GM23248 (cell line): Measurements from ENCODE around the gene EGFL7. TPM values are rescaled to one million over a fixed set of nuclear protein-coding genes. Genes with fewer than 3 reads are reported as not detected.

Experiments used
- DNase-seq: peaks from one replicate; pipeline ENCODE4 v3.0.0-alpha.2; 2015
- H2AFZ ChIP-seq: fragments of 200-600 bp; sonication (generic); 2 replicates; pipeline ENCODE4 v1.6.1; 2016; ENCODE audit warnings: antibody characterized with exemption
- H3F3A ChIP-seq: fragments of 200-600 bp; sonication (generic); 2 replicates; pipeline ENCODE4 v1.6.1; 2016; ENCODE audit warnings: mild to moderate bottlenecking, antibody characterized with exemption, mixed run types; ENCODE audit not compliant: insufficient read depth
- H3K27ac ChIP-seq: fragments of 200-600 bp; sonication (generic); 2 replicates; pipeline ENCODE4 v1.5.1; 2016; ENCODE audit warnings: mild to moderate bottlenecking
- H3K27me3 ChIP-seq: fragments of 200-600 bp; sonication (generic); replicated peaks from 2 replicates; pipeline ENCODE4 v1.6.1; 2016; ENCODE audit warnings: mild to moderate bottlenecking; ENCODE audit not compliant: insufficient read depth
- H3K36me3 ChIP-seq: fragments of 200-600 bp; sonication (generic); 2 replicates; pipeline ENCODE4 v1.6.1; 2016; ENCODE audit warnings: low read depth, mild to moderate bottlenecking
- H3K4me1 ChIP-seq: fragments of 200-600 bp; sonication (generic); 2 replicates; pipeline ENCODE4 v1.6.1; 2016; ENCODE audit warnings: mild to moderate bottlenecking; ENCODE audit not compliant: insufficient read depth
- H3K4me2 ChIP-seq: fragments of 200-600 bp; sonication (generic); one replicate; pipeline ENCODE4 v1.6.1; 2016; ENCODE audit warnings: mild to moderate bottlenecking; ENCODE audit not compliant: unreplicated experiment
- H3K4me3 ChIP-seq: fragments of 200-600 bp; sonication (generic); 2 replicates; pipeline ENCODE4 v1.5.1; 2016; ENCODE audit warnings: mild to moderate bottlenecking
- H3K79me2 ChIP-seq: fragments of 200-600 bp; sonication (generic); 2 replicates; pipeline ENCODE4 v1.6.1; 2016; ENCODE audit warnings: mild to moderate bottlenecking; ENCODE audit not compliant: insufficient read depth
- H3K9ac ChIP-seq: fragments of 200-600 bp; sonication (generic); 2 replicates; pipeline ENCODE4 v1.6.1; 2016; ENCODE audit warnings: mild to moderate bottlenecking
- H3K9me2 ChIP-seq: fragments of 200-600 bp; sonication (generic); 2 replicates; pipeline ENCODE4 v1.6.1; 2016; ENCODE audit warnings: mixed run types, mild to moderate bottlenecking, moderate library complexity; ENCODE audit not compliant: insufficient read depth
- H3K9me3 ChIP-seq: fragments of 200-600 bp; sonication (generic); one replicate; pipeline ENCODE4 v1.6.1; 2017; ENCODE audit warnings: low read depth
- H4K20me1 ChIP-seq: fragments of 200-600 bp; sonication (generic); 2 replicates; pipeline ENCODE4 v1.6.0; 2016; ENCODE audit not compliant: insufficient read depth
- EZH2 ChIP-seq: fragments of 200-600 bp; sonication (generic); IDR thresholded peaks from 2 replicates; pipeline ENCODE4 v1.6.1; 2018; ENCODE audit warnings: antibody characterized with exemption, mild to moderate bottlenecking; ENCODE audit not compliant: insufficient read depth, poor library complexity, severe bottlenecking
- EZH2phosphoT487 ChIP-seq: fragments of 200-600 bp; sonication (generic); IDR thresholded peaks from 2 replicates; pipeline ENCODE4 v1.6.1; 2018; ENCODE audit warnings: antibody characterized with exemption, moderate library complexity, mild to moderate bottlenecking, low read depth; ENCODE audit not compliant: insufficient read depth
- WGBS, 2 experiments: methylation state at CpG; one replicate each; pipeline ENCODE4 v1.1.6; 2015 to 2017; ENCODE audit warnings: low lambda C conversion rate in 2 of 2, low coverage in 1 of 2; ENCODE audit errors: missing lambda C conversion rate in 2 of 2; 5-methylcytosine and 5-hydroxymethylcytosine counted together
- in situ Hi-C: fragments of 300-500 bp; cut with MboI; formaldehyde crosslinking; loops from 2 replicates; pipeline ENCODE4 v1.15.0; 2020
- polyA plus RNA-seq: library from polyadenylated mRNA; unstranded; fragments of >200 nt; fragmentation: Nextera tagmentation; extraction: Ambion mirVana; gene quantifications from 2 replicates; pipeline ENCODE4 v1.2.1, GENCODE V29; 2016
- total RNA-seq: library from RNA; depleted of rRNA; stranded (reverse); fragments of >200 nt; shearing (Covaris generic); gene quantifications from 2 replicates; pipeline ENCODE4 v1.2.3, GENCODE V29; 2014

The EGFL7 gene
- total and polyA plus RNA-seq, 2 experiments from 2014 or later, result 13.7 to 15.3 TPM

- WGBS, 2 experiments, result 56 to 60% methylated on average over 27 of the region's 27 CpGs
- no peaks in the 10 kb centered on the region for H3K27me3 ChIP-seq
- in situ Hi-C loops, result no loop called here
- no peak overlapping the region for H3K27ac ChIP-seq
- H3K4me1 ChIP-seq, result no peaks in the 10 kb centered on the region
- H3K4me2 ChIP-seq, result no peak overlapping the region
- H3F3A ChIP-seq, result no peaks in the 10 kb centered on the region
- H3K4me3 ChIP-seq, result no peak overlapping the region
- H3K79me2 ChIP-seq, result no peaks in the 10 kb centered on the region
- no peak for TF ChIP-seq EZH2
- TF ChIP-seq EZH2phosphoT487, result no peak
- no peaks in the 10 kb centered on the region for H3K9me2 ChIP-seq
- H2AFZ ChIP-seq, result no peak overlapping the region
- H3K36me3 ChIP-seq, result no peaks in the 10 kb centered on the region
- no peak overlapping the region for H3K9ac ChIP-seq
- no peak for DNase-seq
- H4K20me1 ChIP-seq, result no peaks in the 10 kb centered on the region
- no peaks in the 10 kb centered on the region for H3K9me3 ChIP-seq
Measured at GRCh38 chr9:136618580-136619547, 43.9 kb upstream of the EGFL7 start.

GRCh38 chr9:136619742-136620440 lies 42.8 kb upstream of the EGFL7 start:
- Histone ChIP-seq H3K27ac (no peak overlapping the region), H3K9me2 (no peaks in the 10 kb centered on the region), H3K9me3 (no peaks in the 10 kb centered on the region), H3K4me2 (no peak overlapping the region), H4K20me1 (no peaks in the 10 kb centered on the region), H3F3A (no peaks in the 10 kb centered on the region), H3K4me3 (no peak overlapping the region), H3K36me3 (no peaks in the 10 kb centered on the region), H3K79me2 (no peaks in the 10 kb centered on the region), H3K27me3 (no peaks in the 10 kb centered on the region), H2AFZ (no peak overlapping the region), H3K9ac (no peak overlapping the region), H3K4me1 (no peaks in the 10 kb centered on the region)
- DNase-seq, result no peak
- WGBS, 2 experiments, result 74 to 79% methylated on average over 26 of the region's 26 CpGs
- in situ Hi-C loops, result loop anchor here (5.0 kb wide), 1 partner anchor 128 kb away; no protein-coding TSS in a partner anchor
- TF ChIP-seq EZH2, result no peak

GRCh38 chr9:136620441-136621018 lies 42.2 kb upstream of the EGFL7 start:
- WGBS, 2 experiments, result 82 to 86% methylated on average over 16 to 26 of the region's 29 CpGs
- no peaks in the 10 kb centered on the region for H3K27me3 ChIP-seq
- in situ Hi-C loops, result loop anchor here (5.0 kb wide), 1 partner anchor 128 kb away; no protein-coding TSS in a partner anchor
- no peak overlapping the region for H3K4me3 ChIP-seq
- H2AFZ ChIP-seq, result no peak overlapping the region
- no peaks in the 10 kb centered on the region for H3K36me3 ChIP-seq
- H3K79me2 ChIP-seq, result no peaks in the 10 kb centered on the region
- no peak overlapping the region for H3K4me2 ChIP-seq
- no peak overlapping the region for H3K27ac ChIP-seq
- no peaks in the 10 kb centered on the region for H3K9me3 ChIP-seq
- no peaks in the 10 kb centered on the region for H3K9me2 ChIP-seq
- no peak overlapping the region for H3K9ac ChIP-seq
- DNase-seq, result no peak
- no peaks in the 10 kb centered on the region for H3K4me1 ChIP-seq
- TF ChIP-seq EZH2 (no peak), EZH2phosphoT487 (no peak)
- H4K20me1 ChIP-seq, result no peaks in the 10 kb centered on the region
- no peaks in the 10 kb centered on the region for H3F3A ChIP-seq

- Histone ChIP-seq H3K27me3 (no peaks in the 10 kb centered on the region), H3K9me2 (no peaks in the 10 kb centered on the region), H3K4me3 (no peak overlapping the region), H3K79me2 (no peaks in the 10 kb centered on the region), H3K4me1 (no peaks in the 10 kb centered on the region), H3K9ac (no peak overlapping the region), H3K36me3 (no peaks in the 10 kb centered on the region), H3K27ac (no peak overlapping the region), H2AFZ (no peak overlapping the region), H4K20me1 (no peaks in the 10 kb centered on the region), H3F3A (no peaks in the 10 kb centered on the region), H3K9me3 (no peaks in the 10 kb centered on the region), H3K4me2 (no peak overlapping the region)
- TF ChIP-seq EZH2 (no peak), EZH2phosphoT487 (no peak)
- no peak for DNase-seq
- in situ Hi-C loops, result loop anchor here (5.0 kb wide), 1 partner anchor 129 kb away; no protein-coding TSS in a partner anchor
- 64 to 78% methylated on average over 25 to 33 of the region's 34 CpGs for WGBS, 2 experiments
Measured at GRCh38 chr9:136621019-136621733, 41.5 kb upstream of the EGFL7 start.
